CD14-positive monocyte (primary cell): ENCODE measurements around the gene AMIGO2. TPM values are rescaled to one million over a fixed set of nuclear protein-coding genes. Genes with fewer than 3 reads are reported as not detected.

Experiments used
- DNase-seq, 3 donors: peaks; one replicate each; pipeline ENCODE4 v3.0.0-alpha.2; 2011 to 2022
- H2AFZ ChIP-seq: 2 replicates; pipeline ENCODE4 v1.6.0; 2012; ENCODE audit warnings: mild to moderate bottlenecking, low read depth, low read length, inconsistent platforms; ENCODE audit not compliant: insufficient read depth, poor library complexity, severe bottlenecking
- H3K27ac ChIP-seq, 2 donors: 1 replicate in 1 of 2; 2 replicates in 1 of 2; pipeline ENCODE4 v1.5.1; 2012 to 2013; ENCODE audit warnings: low read length in 2 of 2, control low read depth in 1 of 2, inconsistent platforms in 1 of 2, low read depth in 1 of 2, mild to moderate bottlenecking in 1 of 2
- H3K27me3 ChIP-seq, 2 donors: one replicate each; pipeline versions ENCODE4 v1.6.0 to v1.6.1; 2011 to 2013; ENCODE audit warnings: low read length in 2 of 2; ENCODE audit not compliant: control insufficient read depth in 2 of 2, insufficient read depth in 2 of 2
- H3K36me3 ChIP-seq, 2 donors: replicated peaks in 1 of 2; 1 replicate in 1 of 2; 2 replicates in 1 of 2; pipeline versions ENCODE4 v1.5.1 to v1.6.1; 2012 to 2013; ENCODE audit warnings: low read length in 2 of 2, control low read depth in 1 of 2, inconsistent platforms in 1 of 2, mild to moderate bottlenecking in 1 of 2; ENCODE audit not compliant: insufficient read depth in 2 of 2, control insufficient read depth in 1 of 2
- H3K4me1 ChIP-seq, 2 donors: 1 replicate in 1 of 2; 2 replicates in 1 of 2; pipeline versions ENCODE4 v1.5.1 to v1.6.1; 2012 to 2013; ENCODE audit warnings: low read length in 2 of 2, control low read depth in 1 of 2, inconsistent platforms in 1 of 2, mild to moderate bottlenecking in 1 of 2, moderate library complexity in 1 of 2; ENCODE audit not compliant: insufficient read depth in 2 of 2, control insufficient read depth in 1 of 2
- H3K4me2 ChIP-seq: replicated peaks from 2 replicates; pipeline ENCODE3; 2012; ENCODE audit warnings: low read length, moderate library complexity, mild to moderate bottlenecking; ENCODE audit not compliant: poor library complexity, severe bottlenecking; ENCODE audit errors: extremely low read depth
- H3K4me3 ChIP-seq, 3 experiments: fragments of 200-600 bp in 1 of 3; sonication (generic) in 1 of 3; replicated peaks in 1 of 3; 1 replicate in 2 of 3; 2 replicates in 1 of 3; pipeline ENCODE4 v1.5.1; 2011 to 2013; ENCODE audit warnings: low read length in 3 of 3, mild to moderate bottlenecking in 3 of 3, control low read depth in 2 of 3, low read depth in 2 of 3, inconsistent platforms in 1 of 3, moderate library complexity in 1 of 3
- H3K79me2 ChIP-seq: 2 replicates; pipeline ENCODE4 v1.6.0; 2012; ENCODE audit warnings: mild to moderate bottlenecking, control low read depth, inconsistent platforms, low read length, moderate library complexity; ENCODE audit not compliant: insufficient read depth
- H3K9ac ChIP-seq: 2 replicates; pipeline ENCODE4 v1.6.0; 2017; ENCODE audit warnings: low read length, mild to moderate bottlenecking; ENCODE audit not compliant: insufficient read depth, poor library complexity, severe bottlenecking
- H3K9me3 ChIP-seq, 2 donors: replicated peaks in 1 of 2; 1 replicate in 1 of 2; 2 replicates in 1 of 2; pipeline versions ENCODE4 v1.5.1 to v1.6.1; 2012 to 2013; ENCODE audit warnings: low read length in 2 of 2, control low read depth in 1 of 2; ENCODE audit not compliant: control insufficient read depth in 1 of 2, insufficient read depth in 1 of 2
- H4K20me1 ChIP-seq: 2 replicates; pipeline ENCODE4 v1.6.0; 2012; ENCODE audit warnings: mild to moderate bottlenecking, low read length, control low read depth, moderate library complexity; ENCODE audit not compliant: insufficient read depth
- H3K27ac Mint-ChIP-seq, 7 donors: one replicate each; pipeline ENCODE4 v1.8.0; 2020; ENCODE audit warnings: mild to moderate bottlenecking in 7 of 7, mixed read lengths in 7 of 7, moderate library complexity in 6 of 7, inconsistent platforms in 2 of 7
- H3K27me3 Mint-ChIP-seq, 3 donors: one replicate each; pipeline ENCODE4 v1.8.0; 2021 to 2022; ENCODE audit warnings: low read depth in 3 of 3, mild to moderate bottlenecking in 3 of 3, mixed read lengths in 3 of 3, moderate library complexity in 3 of 3, inconsistent platforms in 1 of 3
- H3K36me3 Mint-ChIP-seq, 2 donors: one replicate each; pipeline ENCODE4 v1.8.0; 2020; ENCODE audit warnings: mixed read lengths in 2 of 2, inconsistent platforms in 1 of 2, mild to moderate bottlenecking in 1 of 2
- H3K4me1 Mint-ChIP-seq: one replicate; pipeline ENCODE4 v1.8.0; 2020; ENCODE audit warnings: mild to moderate bottlenecking, mixed read lengths
- H3K4me3 Mint-ChIP-seq, 2 donors: one replicate each; pipeline ENCODE4 v1.8.0; 2020; ENCODE audit warnings: mild to moderate bottlenecking in 2 of 2, mixed read lengths in 2 of 2, moderate library complexity in 1 of 2
- H3K9me3 Mint-ChIP-seq, 7 donors: one replicate each; pipeline ENCODE4 v1.8.0; 2020 to 2022; ENCODE audit warnings: mixed read lengths in 7 of 7, mild to moderate bottlenecking in 6 of 7, moderate library complexity in 6 of 7, inconsistent platforms in 2 of 7
- WGBS: methylation state at CpG from one replicate; pipeline ENCODE4 v1.1.5; 2013; ENCODE audit warnings: missing lambda C conversion rate; ENCODE audit not compliant: insufficient coverage; 5-methylcytosine and 5-hydroxymethylcytosine counted together
- intact Hi-C, 2 donors: fragments of 100-400 bp; cut with micrococcal nuclease; formaldehyde crosslinking; loops; one replicate each; pipeline versions ENCODE4 v1.15.0 to v1.15.1; 2023
- polyA plus RNA-seq, 3 donors: library from polyadenylated mRNA; depleted of rRNA in 1 of 3; unstranded in 2 of 3; stranded (reverse) in 1 of 3; fragments of 300-500 nt in 2 of 3; fragments of >200 nt in 1 of 3; fragmentation: Illumina TruSeq in 2 of 3; gene quantifications; 1 replicate in 2 of 3; 2 replicates in 1 of 3; pipeline ENCODE4 v1.2.3, GENCODE V29; 2012 to 2021
- TF ChIP-seq, protein P1 (sequence below): fragments of 200-600 bp; IDR thresholded peaks from one replicate; pipeline ENCODE4 v1.8.0; 2022; ENCODE audit warnings: antibody characterized with exemption, mild to moderate bottlenecking

Gene AMIGO2
- polyA plus RNA-seq, 3 donors, result 0.14 to 0.77 (median 0.21) TPM

DNA sequence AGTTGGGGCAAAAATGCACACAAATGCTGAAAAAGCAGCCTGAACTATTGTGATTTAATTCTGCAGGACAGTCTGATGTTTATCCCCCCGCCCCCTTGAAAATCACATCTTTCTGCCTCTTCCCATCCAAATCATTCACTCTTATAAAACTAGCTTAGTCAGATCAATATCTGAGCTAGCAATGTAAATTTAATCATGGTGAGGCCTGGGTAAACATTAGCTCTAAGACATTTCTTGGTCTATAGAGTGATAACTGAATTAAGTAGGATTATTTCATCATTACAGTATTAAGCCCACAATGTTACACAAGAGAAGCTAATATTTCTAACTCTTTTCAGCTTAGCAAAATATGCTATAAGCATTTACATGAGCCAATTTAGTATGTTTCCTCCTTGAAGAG lies 9.4 kb downstream of the AMIGO2 start:
- TF ChIP-seq, protein P1, sequence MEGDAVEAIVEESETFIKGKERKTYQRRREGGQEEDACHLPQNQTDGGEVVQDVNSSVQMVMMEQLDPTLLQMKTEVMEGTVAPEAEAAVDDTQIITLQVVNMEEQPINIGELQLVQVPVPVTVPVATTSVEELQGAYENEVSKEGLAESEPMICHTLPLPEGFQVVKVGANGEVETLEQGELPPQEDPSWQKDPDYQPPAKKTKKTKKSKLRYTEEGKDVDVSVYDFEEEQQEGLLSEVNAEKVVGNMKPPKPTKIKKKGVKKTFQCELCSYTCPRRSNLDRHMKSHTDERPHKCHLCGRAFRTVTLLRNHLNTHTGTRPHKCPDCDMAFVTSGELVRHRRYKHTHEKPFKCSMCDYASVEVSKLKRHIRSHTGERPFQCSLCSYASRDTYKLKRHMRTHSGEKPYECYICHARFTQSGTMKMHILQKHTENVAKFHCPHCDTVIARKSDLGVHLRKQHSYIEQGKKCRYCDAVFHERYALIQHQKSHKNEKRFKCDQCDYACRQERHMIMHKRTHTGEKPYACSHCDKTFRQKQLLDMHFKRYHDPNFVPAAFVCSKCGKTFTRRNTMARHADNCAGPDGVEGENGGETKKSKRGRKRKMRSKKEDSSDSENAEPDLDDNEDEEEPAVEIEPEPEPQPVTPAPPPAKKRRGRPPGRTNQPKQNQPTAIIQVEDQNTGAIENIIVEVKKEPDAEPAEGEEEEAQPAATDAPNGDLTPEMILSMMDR, result no peak
- no peaks in the 10 kb centered on the region for H3K4me1 Mint-ChIP-seq
- no peak for DNase-seq
- no peaks in the 10 kb centered on the region for H3K79me2 ChIP-seq
- H3K9ac ChIP-seq, result no peak overlapping the region
- no peak overlapping the region for H3K27ac Mint-ChIP-seq
- no peaks in the 10 kb centered on the region for H3K4me1 ChIP-seq
- H3K36me3 Mint-ChIP-seq, result no peaks in the 10 kb centered on the region
- intact Hi-C loops, result no loop called here
- H3K4me3 Mint-ChIP-seq, result no peak overlapping the region
- H3K4me2 ChIP-seq, result no peak overlapping the region
- H3K9me3 ChIP-seq, result no peaks in the 10 kb centered on the region
- H3K4me3 ChIP-seq, result no peak overlapping the region
- H3K36me3 ChIP-seq, result no peaks in the 10 kb centered on the region
- H3K27me3 Mint-ChIP-seq, result peaks cover 0 to 5% (median 3%) of the 10 kb centered on the region in 3 donors
- H3K27me3 ChIP-seq, result no peaks in the 10 kb centered on the region
- no peak overlapping the region for H3K27ac ChIP-seq
- no peak overlapping the region for H2AFZ ChIP-seq
- no peaks in the 10 kb centered on the region for H3K9me3 Mint-ChIP-seq
- no CpG with 5 or more reads among the region's 1 CpG for WGBS
- H4K20me1 ChIP-seq, result no peaks in the 10 kb centered on the region

- H3K4me3 ChIP-seq, result no peak overlapping the region
- no peak overlapping the region for H3K27ac ChIP-seq
- TF ChIP-seq, protein P1, result no peak
- no peaks in the 10 kb centered on the region for H3K79me2 ChIP-seq
- no peak overlapping the region for H3K9ac ChIP-seq
- 96% methylated on average over 3 of the region's 6 CpGs for WGBS
- peaks cover 0 to 1% (median 0%) of the 10 kb centered on the region in 7 donors for H3K9me3 Mint-ChIP-seq
- no peaks in the 10 kb centered on the region for H3K9me3 ChIP-seq
- H3K4me1 ChIP-seq, result no peaks in the 10 kb centered on the region
- H4K20me1 ChIP-seq, result no peaks in the 10 kb centered on the region
- no peaks in the 10 kb centered on the region for H3K36me3 ChIP-seq
- H3K27ac Mint-ChIP-seq, result no peak overlapping the region
- no peak for DNase-seq
- H3K4me3 Mint-ChIP-seq, result no peak overlapping the region
- H3K4me2 ChIP-seq, result no peak overlapping the region
- intact Hi-C loops, result no loop called here
- H2AFZ ChIP-seq, result no peak overlapping the region
- peaks cover 0 to 3% (median 1%) of the 10 kb centered on the region in 3 donors for H3K27me3 Mint-ChIP-seq
- no peaks in the 10 kb centered on the region for H3K4me1 Mint-ChIP-seq
- no peaks in the 10 kb centered on the region for H3K27me3 ChIP-seq
- H3K36me3 Mint-ChIP-seq, result no peaks in the 10 kb centered on the region
Measured at GRCh38 chr12:47068539-47068938, 11.2 kb downstream of the AMIGO2 start.
